Activated CD8-positive, alpha-beta memory T cell treated with anti-CD3 and anti-CD28 coated beads for 1 hour (primary cell): ENCODE results near the gene TTC9C.
A peak's percentile ranks its signal among the peaks of the same experiment; 100 is the strongest.
"Not testable (repeated sequence)": the region's sequence is repeated elsewhere in the genome, so short reads cannot be mapped to it uniquely, and the experiment has no call there.

Experiments used
- DNase-seq, 2 donors: peaks; one replicate each; pipeline ENCODE4 v3.0.0-alpha.2; 2020; ENCODE audit warnings: low read depth in 1 of 2; ENCODE audit errors: extremely low read depth in 1 of 2

TTC9C gene

GRCh38 chr11:62728171-62728988 lies at the start of gene TTC9C:
Gene TTC9C, plus strand, starts transcription at chr11:62728486. Its CDS starts 363 bp downstream, at chr11:62728849.
- DNase-seq: peak in 1 of 2 donors; percentile 73

- DNase-seq: peak; percentile 50 to 69
These were observed 49.3 kb upstream of the TTC9C start, which contains the start of gene UBXN1 for GRCh38 chr11:62678770-62679696. Gene UBXN1, minus strand, starts transcription at chr11:62679073. Its CDS starts 150 bp downstream, at chr11:62678923.

GRCh38 chr11:62680825-62681240 lies 47.5 kb upstream of the TTC9C start:
- DNase-seq: no peak

GRCh38 chr11:62682518-62682917 lies 45.8 kb upstream of the TTC9C start:
- no peak for DNase-seq

GRCh38 chr11:62687508-62688396 lies 40.5 kb upstream of the TTC9C start:
- no peak for DNase-seq

- DNase-seq: no peak
These were observed 39.8 kb upstream of the TTC9C start for GRCh38 chr11:62688491-62688890.

GRCh38 chr11:62689421-62690183 lies 38.7 kb upstream of the TTC9C start, which contains the start of gene LRRN4CL:
Gene LRRN4CL, minus strand, starts transcription at chr11:62689530. Its CDS starts 1,022 bp downstream, at chr11:62688508.
- DNase-seq: no peak

GRCh38 chr11:62693624-62694023 lies 34.7 kb upstream of the TTC9C start:
- not testable (repeated sequence) for DNase-seq

GRCh38 chr11:62694455-62695167 lies 33.7 kb upstream of the TTC9C start:
- peak; percentile 49 to 69 for DNase-seq

GRCh38 chr11:62702246-62702645 lies 26.0 kb upstream of the TTC9C start:
- DNase-seq: no peak

- DNase-seq: not testable (repeated sequence)
These were observed 24.4 kb upstream of the TTC9C start for GRCh38 chr11:62703921-62704320.

GRCh38 chr11:62705413-62705812 lies 22.9 kb upstream of the TTC9C start:
- no peak for DNase-seq

- DNase-seq: peak; percentile 87 to 94
These were observed 22.1 kb upstream of the TTC9C start for GRCh38 chr11:62705880-62706849.

- DNase-seq: no peak
These were observed 21.4 kb upstream of the TTC9C start for GRCh38 chr11:62706850-62707247.

GRCh38 chr11:62707277-62707861 lies 20.9 kb upstream of the TTC9C start, which contains the start of the genes BSCL2 and GNG3:
Gene BSCL2, minus strand, starts transcription at chr11:62707424. Its CDS starts 229 bp downstream, at chr11:62707195.
Gene GNG3, plus strand, starts transcription at chr11:62707676. Its CDS starts 620 bp downstream, at chr11:62708296.
- DNase-seq: no peak

- DNase-seq: no peak
These were observed 19.9 kb upstream of the TTC9C start for GRCh38 chr11:62708392-62708791.

GRCh38 chr11:62708793-62709192 lies 19.5 kb upstream of the TTC9C start:
- peak in 1 of 2 donors; percentile 32 for DNase-seq
